ENCODE measurements around the gene HSD17B2. TPM values are rescaled to one million over a fixed set of nuclear protein-coding genes. Genes with fewer than 3 reads are reported as not detected.

Gene HSD17B2
- total RNA-seq, 4 donors from 2014 or later: 2.7 to 10.6 (median 4.0) TPM

GRCh38 chr16:82146957-82147356, 111.9 kb downstream of the HSD17B2 start:
- H3K27ac ChIP-seq: no peak overlapping the region
- no peak for DNase-seq (ENCODE audit: low spot score in 2 of 2)

GRCh38 chr16:82147546-82147945, 112.5 kb downstream of the HSD17B2 start:
- Histone ChIP-seq H3K4me1 (no peaks in the 10 kb centered on the region), H3K27ac (no peak overlapping the region), H3K9me3 (no peaks in the 10 kb centered on the region), H3K27me3 (no peaks in the 10 kb centered on the region), H3K4me3 (no peak overlapping the region), H3K36me3 (peaks cover 23% of the 10 kb centered on the region)
- WGBS: 84% methylated on average over 5 of the region's 5 CpGs
- TF ChIP-seq CTCF (IDR thresholded peaks at IDR 0.05) (no peak), EP300 (IDR thresholded peaks at IDR 0.05) (no peak), POLR2A (IDR thresholded peaks at IDR 0.05) (no peak), POLR2AphosphoS5 (IDR thresholded peaks at IDR 0.05) (no peak)
- no peak for DNase-seq (ENCODE audit: low spot score in 2 of 2)

More at GRCh38 chr16:82146957-82147356, 111.9 kb downstream of the HSD17B2 start:
- Histone ChIP-seq H3K36me3 (peaks cover 23% of the 10 kb centered on the region), H3K4me1 (no peaks in the 10 kb centered on the region), H3K9me3 (no peaks in the 10 kb centered on the region), H3K4me3 (no peak overlapping the region), H3K27me3 (no peaks in the 10 kb centered on the region)
- 77% methylated on average over 4 of the region's 5 CpGs for WGBS
- TF ChIP-seq POLR2AphosphoS5 (IDR thresholded peaks at IDR 0.05) (no peak), POLR2A (IDR thresholded peaks at IDR 0.05) (no peak), EP300 (IDR thresholded peaks at IDR 0.05) (no peak), CTCF (IDR thresholded peaks at IDR 0.05) (no peak)

Other genes starting within 250 kb of the HSD17B2 start
- gene SDR42E1, start 23.8 kb upstream of the HSD17B2 start, total RNA-seq: 10 to 100 TPM; 21.5 to 34.6 (median 28.3) TPM
- 10 to 100 TPM; 26.2 to 58.0 (median 33.5) TPM for gene MPHOSPH6, start 135.0 kb downstream of the HSD17B2 start, total RNA-seq

All from suprapubic skin (tissue), 4 donors.